ENCODE results near the gene SMYD3.
"Not testable (repeated sequence)": the region's sequence is repeated elsewhere in the genome, so short reads cannot be mapped to it uniquely, and the experiment has no call there.

SMYD3 gene

GRCh38 chr1:245717611-245718010 lies 789.5 kb downstream of the SMYD3 start:
- no peak for DNase-seq (ENCODE audit: low read depth)
- TF ChIP-seq CTCF (conservative IDR thresholded peaks at IDR 0.05; ENCODE audit: low read depth, low read length), result no peak
- H3K4me3 ChIP-seq (ENCODE audit: low read length), result no peak overlapping the region

- DNase-seq (ENCODE audit: low read depth), result no peak
- H3K4me3 ChIP-seq (ENCODE audit: low read length), result no peak overlapping the region
- no peak for TF ChIP-seq CTCF (conservative IDR thresholded peaks at IDR 0.05; ENCODE audit: low read depth, low read length)
These were observed 790.5 kb downstream of the SMYD3 start for GRCh38 chr1:245716561-245716960.

GRCh38 chr1:245715970-245716369 lies 791.1 kb downstream of the SMYD3 start:
- no peak overlapping the region for H3K4me3 ChIP-seq (ENCODE audit: low read length)
- DNase-seq (ENCODE audit: low read depth), result no peak
- no peak for TF ChIP-seq CTCF (conservative IDR thresholded peaks at IDR 0.05; ENCODE audit: low read depth, low read length)

GRCh38 chr1:245715291-245715701 lies 791.8 kb downstream of the SMYD3 start:
- no peak for TF ChIP-seq CTCF (conservative IDR thresholded peaks at IDR 0.05; ENCODE audit: low read depth, low read length)
- no peak for DNase-seq (ENCODE audit: low read depth)
- no peak overlapping the region for H3K4me3 ChIP-seq (ENCODE audit: low read length)

- not testable (repeated sequence) for H3K4me3 ChIP-seq (ENCODE audit: low read length); DNase-seq (ENCODE audit: low read depth)
These were observed 793.1 kb downstream of the SMYD3 start for GRCh38 chr1:245714027-245714426.

GRCh38 chr1:245710961-245711903 lies 795.8 kb downstream of the SMYD3 start:
- H3K4me3 ChIP-seq (ENCODE audit: low read length), result no peak overlapping the region
- no peak for DNase-seq (ENCODE audit: low read depth)
- no peak for TF ChIP-seq CTCF (conservative IDR thresholded peaks at IDR 0.05; ENCODE audit: low read depth, low read length)

GRCh38 chr1:245707941-245708340 lies 799.1 kb downstream of the SMYD3 start:
- no peak for DNase-seq (ENCODE audit: low read depth)
- H3K4me3 ChIP-seq (ENCODE audit: low read length), result no peak overlapping the region
- TF ChIP-seq CTCF (conservative IDR thresholded peaks at IDR 0.05; ENCODE audit: low read depth, low read length), result no peak
